Peyer's patch (tissue), 4 donors: ENCODE measurements around the gene ATP11A. TPM values are rescaled to one million over a fixed set of nuclear protein-coding genes. Genes with fewer than 3 reads are reported as not detected.

Source experiments
- DNase-seq, 3 donors: peaks; one replicate each; pipeline ENCODE4 v3.0.0-alpha.2; 2017 to 2019
- H3K27ac ChIP-seq, 4 donors: fragments of 200-600 bp; sonication (generic); one replicate each; pipeline ENCODE4 v1.5.1; 2016 to 2019
- H3K27me3 ChIP-seq, 2 donors: fragments of 200-600 bp; sonication (generic); one replicate each; pipeline ENCODE4 v1.5.1; 2019
- H3K36me3 ChIP-seq, 3 donors: fragments of 200-600 bp; sonication (generic); one replicate each; pipeline ENCODE4 v1.5.1; 2016 to 2019
- H3K4me1 ChIP-seq, 4 donors: fragments of 200-600 bp; sonication (generic); one replicate each; pipeline ENCODE4 v1.5.1; 2016 to 2019
- H3K4me3 ChIP-seq, 4 donors: fragments of 200-600 bp; sonication (generic); 1 replicate in 3 of 4; 2 replicates in 1 of 4; pipeline ENCODE4 v1.5.1; 2016 to 2019; ENCODE audit warnings: mild to moderate bottlenecking in 1 of 4
- H3K9me3 ChIP-seq, 4 donors: fragments of 200-600 bp; sonication (generic); one replicate each; pipeline ENCODE4 v1.5.1; 2016 to 2019; ENCODE audit warnings: mild to moderate bottlenecking in 1 of 4
- POLR2A ChIP-seq, 2 donors: fragments of 450-650 bp; IDR thresholded peaks; one replicate each; pipeline ENCODE4 v1.5.1; 2017; ENCODE audit warnings: antibody characterized with exemption in 2 of 2, mild to moderate bottlenecking in 2 of 2, moderate library complexity in 2 of 2
- total RNA-seq, 4 donors: library from RNA; depleted of rRNA; stranded (reverse); fragments of >200 nt; gene quantifications; one replicate each; pipeline ENCODE4 v1.1.0, GENCODE V29; 2016
- TF ChIP-seq, protein P1 (sequence below), 6 experiments: fragments of 450-650 bp in 4 of 6; fragments of 200-600 bp in 2 of 6; sonication (generic) in 1 of 6; IDR thresholded peaks; one replicate each; pipeline ENCODE4 v1.5.1; 2017 to 2019; ENCODE audit warnings: antibody characterized with exemption in 6 of 6, mild to moderate bottlenecking in 3 of 6, moderate library complexity in 1 of 6

The ATP11A gene
- total RNA-seq, 4 donors from 2014 or later: 33.1 to 64.2 (median 53.7) TPM

DNA sequence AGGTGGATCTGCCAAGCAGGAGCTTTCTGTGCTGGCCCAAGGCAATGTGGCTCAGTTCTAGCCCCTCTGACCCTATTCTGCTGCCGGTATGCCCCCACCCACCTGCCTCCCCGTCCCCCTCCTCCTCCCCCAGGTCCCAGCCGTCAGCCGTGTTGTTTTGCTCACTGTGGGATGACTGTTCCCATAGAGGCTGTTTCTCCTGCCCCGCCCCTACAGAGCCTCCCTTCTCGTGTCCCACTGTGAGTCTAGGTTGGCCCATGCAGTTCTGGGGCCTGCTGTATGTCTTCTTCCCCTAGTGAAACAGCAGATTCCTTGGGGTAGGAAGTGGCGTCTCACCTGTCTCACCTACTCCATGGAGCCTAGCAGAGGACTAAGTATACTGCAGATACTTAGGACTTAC lies 48.8 kb downstream of the ATP11A start:
- no peak for TF ChIP-seq POLR2A (IDR thresholded peaks at IDR 0.05)
- TF ChIP-seq, protein P1, sequence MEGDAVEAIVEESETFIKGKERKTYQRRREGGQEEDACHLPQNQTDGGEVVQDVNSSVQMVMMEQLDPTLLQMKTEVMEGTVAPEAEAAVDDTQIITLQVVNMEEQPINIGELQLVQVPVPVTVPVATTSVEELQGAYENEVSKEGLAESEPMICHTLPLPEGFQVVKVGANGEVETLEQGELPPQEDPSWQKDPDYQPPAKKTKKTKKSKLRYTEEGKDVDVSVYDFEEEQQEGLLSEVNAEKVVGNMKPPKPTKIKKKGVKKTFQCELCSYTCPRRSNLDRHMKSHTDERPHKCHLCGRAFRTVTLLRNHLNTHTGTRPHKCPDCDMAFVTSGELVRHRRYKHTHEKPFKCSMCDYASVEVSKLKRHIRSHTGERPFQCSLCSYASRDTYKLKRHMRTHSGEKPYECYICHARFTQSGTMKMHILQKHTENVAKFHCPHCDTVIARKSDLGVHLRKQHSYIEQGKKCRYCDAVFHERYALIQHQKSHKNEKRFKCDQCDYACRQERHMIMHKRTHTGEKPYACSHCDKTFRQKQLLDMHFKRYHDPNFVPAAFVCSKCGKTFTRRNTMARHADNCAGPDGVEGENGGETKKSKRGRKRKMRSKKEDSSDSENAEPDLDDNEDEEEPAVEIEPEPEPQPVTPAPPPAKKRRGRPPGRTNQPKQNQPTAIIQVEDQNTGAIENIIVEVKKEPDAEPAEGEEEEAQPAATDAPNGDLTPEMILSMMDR (IDR thresholded peaks at IDR 0.05): no peak
- Histone ChIP-seq H3K27ac (no peak overlapping the region), H3K27me3 (no peaks in the 10 kb centered on the region), H3K4me1 (no peaks in the 10 kb centered on the region), H3K4me3 (no peak overlapping the region), H3K9me3 (no peaks in the 10 kb centered on the region), H3K36me3 (no peaks in the 10 kb centered on the region)
- peak in 1 of 3 donors; percentile 16 for DNase-seq

DNA sequence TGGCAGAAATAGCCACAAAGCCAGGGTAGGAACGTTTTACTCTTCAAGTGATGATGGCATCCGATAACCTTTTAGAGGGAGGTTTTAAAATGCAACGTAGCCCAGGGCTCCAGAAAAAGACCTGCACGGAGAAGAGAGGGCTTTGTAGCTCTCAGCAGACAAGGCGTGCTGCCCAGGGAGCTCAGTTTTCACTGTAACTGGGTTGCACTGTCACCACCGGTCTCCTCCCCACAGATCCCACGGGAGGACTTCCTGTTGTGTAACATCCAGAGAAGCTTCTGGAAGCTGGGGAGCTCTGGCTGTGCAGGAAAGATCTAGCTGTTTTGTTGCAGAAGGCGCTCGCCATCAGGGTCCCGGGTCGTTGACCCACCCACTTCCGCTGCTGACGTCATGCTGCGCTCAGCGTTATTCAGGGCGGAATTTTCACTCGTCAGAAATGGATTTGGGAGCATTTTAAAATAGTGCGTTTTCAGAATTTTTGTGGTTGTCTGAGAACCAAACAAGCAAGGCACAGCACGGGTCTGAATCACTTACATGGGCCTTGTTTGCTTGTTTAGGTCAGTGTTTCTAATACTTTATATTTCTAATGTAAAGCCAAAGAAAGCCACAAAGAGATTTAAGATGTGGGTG lies 50.8 kb downstream of the ATP11A start:
- DNase-seq: peak in 2 of 3 donors; percentile 56 to 68
- H3K4me3 ChIP-seq: no peak overlapping the region

DNA sequence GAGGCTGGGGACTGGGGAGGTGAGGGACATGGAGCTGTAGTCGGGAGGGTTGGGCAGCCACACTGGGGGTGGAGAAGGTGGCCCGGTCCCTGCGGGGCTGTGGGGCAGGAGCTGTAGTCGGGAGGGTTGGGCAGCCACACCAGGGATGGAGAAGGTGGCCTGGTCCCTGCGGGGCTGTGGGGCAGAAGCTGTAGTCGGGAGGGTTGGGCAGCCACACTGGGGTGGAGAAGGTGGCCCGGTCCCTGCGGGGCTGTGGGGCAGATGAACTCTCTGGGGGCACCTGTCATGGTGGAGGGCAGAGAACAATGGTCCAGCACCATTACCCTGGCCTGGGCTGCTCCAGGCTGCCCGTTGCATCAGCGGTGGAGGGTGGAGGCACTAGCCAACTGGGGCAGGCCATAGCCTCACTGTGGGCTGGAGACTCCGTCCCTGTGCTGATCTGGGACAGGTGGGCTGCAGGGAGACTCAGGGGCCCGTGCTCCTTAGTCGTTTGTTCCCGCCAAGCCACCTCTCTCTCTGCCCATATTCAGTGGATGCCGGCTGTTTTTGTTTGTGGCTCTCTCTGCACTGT lies 51.4 kb downstream of the ATP11A start:
- no peaks in the 10 kb centered on the region for H3K4me1 ChIP-seq
- TF ChIP-seq, protein P1 (IDR thresholded peaks at IDR 0.05): no peak
- no peak for TF ChIP-seq POLR2A (IDR thresholded peaks at IDR 0.05)
- H3K36me3 ChIP-seq: no peaks in the 10 kb centered on the region
- peak in 1 of 3 donors; percentile 40 for DNase-seq
- no peaks in the 10 kb centered on the region for H3K9me3 ChIP-seq
- no peaks in the 10 kb centered on the region for H3K27me3 ChIP-seq
- peak overlapping the region; percentile 31 to 86 (median 68) for H3K27ac ChIP-seq
- no peak overlapping the region for H3K4me3 ChIP-seq

More for the DNA sequence above, 50.8 kb downstream of the ATP11A start:
- Histone ChIP-seq H3K4me1 (no peaks in the 10 kb centered on the region), H3K27me3 (no peaks in the 10 kb centered on the region), H3K36me3 (no peaks in the 10 kb centered on the region), H3K9me3 (no peaks in the 10 kb centered on the region), H3K27ac (peak overlapping the region in 3 of 4 donors; percentile 56 to 86 (median 79))
- no peak for TF ChIP-seq POLR2A (IDR thresholded peaks at IDR 0.05)
- TF ChIP-seq, protein P1 (IDR thresholded peaks at IDR 0.05): no peak

DNA sequence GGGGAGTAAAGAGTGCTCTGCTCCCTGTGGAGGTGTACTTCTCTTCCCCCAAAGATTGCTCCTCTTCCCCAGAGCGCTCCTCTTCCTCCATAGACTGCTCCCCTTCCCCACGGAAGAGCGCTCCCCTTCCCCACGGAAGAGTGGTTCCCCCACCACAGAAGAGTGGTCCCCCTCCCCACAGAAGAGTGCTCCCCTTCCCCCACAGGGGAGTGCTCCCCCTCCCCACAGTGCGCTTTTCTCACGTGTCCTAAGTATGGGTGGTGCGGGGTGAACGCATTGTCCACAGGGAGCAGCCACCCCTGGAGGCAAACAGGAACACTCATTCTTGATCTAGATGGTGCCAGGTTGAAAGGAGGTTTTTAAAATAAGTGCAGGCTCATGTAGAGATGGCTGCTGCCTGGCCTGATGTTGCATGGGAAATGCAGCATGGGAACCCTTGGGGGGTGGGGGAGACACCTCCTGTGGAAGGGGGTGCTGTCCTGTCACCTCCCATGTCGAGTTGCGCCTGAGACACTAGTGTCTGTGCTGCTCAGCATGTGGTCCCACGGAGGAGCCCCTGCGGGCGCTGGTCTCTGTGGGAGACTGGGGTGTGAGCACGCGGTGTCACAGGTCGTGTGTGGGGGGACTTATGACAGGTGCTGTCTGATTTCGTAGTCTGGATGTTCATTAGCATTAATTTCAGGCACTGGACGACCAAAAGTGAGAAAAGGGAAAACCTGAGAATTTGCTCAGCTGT lies 52.2 kb downstream of the ATP11A start:
- H3K9me3 ChIP-seq: no peaks in the 10 kb centered on the region
- DNase-seq: peak in 2 of 3 donors; percentile 21 to 42
- peak overlapping the region in 3 of 4 donors; percentile 31 to 86 (median 79) for H3K27ac ChIP-seq
- no peaks in the 10 kb centered on the region for H3K4me1 ChIP-seq
- no peaks in the 10 kb centered on the region for H3K36me3 ChIP-seq
- TF ChIP-seq POLR2A (IDR thresholded peaks at IDR 0.05): no peak
- TF ChIP-seq, protein P1 (IDR thresholded peaks at IDR 0.05): no peak
- no peak overlapping the region for H3K4me3 ChIP-seq
- H3K27me3 ChIP-seq: no peaks in the 10 kb centered on the region

DNA sequence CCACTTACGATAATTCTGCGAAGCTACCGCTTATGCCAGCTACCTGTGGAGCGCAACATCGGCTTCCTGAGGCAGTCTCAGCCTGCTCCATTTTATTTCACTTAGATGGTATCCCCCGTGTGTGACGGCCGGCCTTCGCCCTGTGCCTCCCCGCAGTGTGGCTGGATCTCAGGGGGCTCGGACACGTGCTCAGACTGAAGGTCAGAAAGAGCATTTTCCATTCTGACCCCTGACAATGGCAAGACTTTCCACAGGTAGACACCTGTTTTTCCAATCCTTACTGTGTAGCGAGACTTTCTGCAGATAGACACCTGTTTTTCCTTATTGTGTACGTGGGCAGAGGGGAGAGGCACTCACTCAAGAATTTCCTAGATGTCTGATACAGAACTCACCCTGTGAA lies 52.7 kb downstream of the ATP11A start:
- Histone ChIP-seq H3K4me1 (no peaks in the 10 kb centered on the region), H3K36me3 (no peaks in the 10 kb centered on the region), H3K9me3 (no peaks in the 10 kb centered on the region), H3K4me3 (no peak overlapping the region), H3K27me3 (no peaks in the 10 kb centered on the region), H3K27ac (no peak overlapping the region)
- no peak for TF ChIP-seq POLR2A (IDR thresholded peaks at IDR 0.05)
- TF ChIP-seq, protein P1 (IDR thresholded peaks at IDR 0.05): no peak
- no peak for DNase-seq
